GM12872 (cell line): ENCODE measurements around the gene PRKCH.

Source experiments
- TF ChIP-seq, protein P1 (sequence below): IDR thresholded peaks from 3 replicates; pipeline ENCODE4 v1.5.1; 2011; ENCODE audit warnings: low read depth, mild to moderate bottlenecking, low read length, moderate library complexity; ENCODE audit not compliant: insufficient read depth

The PRKCH gene

DNA sequence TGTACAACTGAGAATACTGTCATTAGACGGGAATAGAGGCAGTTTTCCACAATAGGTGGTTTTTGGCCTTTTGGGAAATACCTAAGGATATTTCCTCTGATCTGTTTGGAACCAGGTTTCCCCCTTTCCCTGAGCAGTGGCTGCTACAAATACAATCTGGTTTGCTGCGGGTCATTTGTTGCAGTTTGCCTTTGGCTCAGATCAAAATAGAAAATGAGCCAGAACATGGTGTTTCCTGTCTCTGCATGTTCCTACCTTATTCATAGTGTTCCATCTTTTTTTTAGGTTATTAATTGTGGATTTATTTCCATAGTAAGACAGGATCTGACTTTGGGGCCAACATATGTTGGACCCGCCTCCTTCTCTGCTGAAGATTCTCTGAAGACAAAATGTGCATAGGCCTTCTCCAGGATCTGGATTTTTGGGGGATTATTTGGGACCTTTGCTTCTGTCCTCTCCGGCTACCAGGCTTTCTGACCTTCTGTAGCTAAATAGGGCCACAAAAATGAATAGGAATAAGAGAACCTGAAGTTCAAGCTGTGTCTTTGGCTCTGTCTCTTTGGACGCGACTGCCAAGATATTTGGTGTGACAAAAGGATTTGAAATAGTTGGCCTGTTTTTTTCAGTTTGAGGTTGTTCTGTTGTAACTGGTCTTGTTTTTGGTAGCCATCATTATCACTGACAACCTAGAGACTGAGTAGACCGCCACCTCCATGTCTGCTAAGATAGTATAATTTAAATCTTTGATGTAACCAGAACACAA lies 146.9 kb downstream of the PRKCH start:
- TF ChIP-seq, protein P1, sequence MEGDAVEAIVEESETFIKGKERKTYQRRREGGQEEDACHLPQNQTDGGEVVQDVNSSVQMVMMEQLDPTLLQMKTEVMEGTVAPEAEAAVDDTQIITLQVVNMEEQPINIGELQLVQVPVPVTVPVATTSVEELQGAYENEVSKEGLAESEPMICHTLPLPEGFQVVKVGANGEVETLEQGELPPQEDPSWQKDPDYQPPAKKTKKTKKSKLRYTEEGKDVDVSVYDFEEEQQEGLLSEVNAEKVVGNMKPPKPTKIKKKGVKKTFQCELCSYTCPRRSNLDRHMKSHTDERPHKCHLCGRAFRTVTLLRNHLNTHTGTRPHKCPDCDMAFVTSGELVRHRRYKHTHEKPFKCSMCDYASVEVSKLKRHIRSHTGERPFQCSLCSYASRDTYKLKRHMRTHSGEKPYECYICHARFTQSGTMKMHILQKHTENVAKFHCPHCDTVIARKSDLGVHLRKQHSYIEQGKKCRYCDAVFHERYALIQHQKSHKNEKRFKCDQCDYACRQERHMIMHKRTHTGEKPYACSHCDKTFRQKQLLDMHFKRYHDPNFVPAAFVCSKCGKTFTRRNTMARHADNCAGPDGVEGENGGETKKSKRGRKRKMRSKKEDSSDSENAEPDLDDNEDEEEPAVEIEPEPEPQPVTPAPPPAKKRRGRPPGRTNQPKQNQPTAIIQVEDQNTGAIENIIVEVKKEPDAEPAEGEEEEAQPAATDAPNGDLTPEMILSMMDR = no peak

DNA sequence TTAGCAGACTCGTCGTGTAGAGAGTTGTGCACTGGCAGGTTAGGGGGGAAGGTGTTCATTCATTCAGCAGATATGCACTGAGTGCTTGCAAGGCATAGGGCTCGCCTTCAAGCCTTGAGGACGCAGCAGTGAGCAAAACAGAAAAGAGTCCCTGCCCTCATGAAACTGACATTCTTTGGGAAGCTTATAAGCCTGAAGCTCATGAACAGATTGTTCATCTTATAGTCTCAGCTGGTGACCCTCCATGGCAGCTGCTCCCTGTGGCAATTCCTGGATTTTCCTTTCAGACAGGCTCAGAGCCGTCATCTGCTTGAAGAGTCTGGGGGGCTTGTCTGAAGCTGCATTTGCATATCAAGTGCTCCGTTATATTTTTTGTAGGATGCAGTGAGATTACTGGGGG lies 148.4 kb downstream of the PRKCH start:
- TF ChIP-seq, protein P1 = no peak

DNA sequence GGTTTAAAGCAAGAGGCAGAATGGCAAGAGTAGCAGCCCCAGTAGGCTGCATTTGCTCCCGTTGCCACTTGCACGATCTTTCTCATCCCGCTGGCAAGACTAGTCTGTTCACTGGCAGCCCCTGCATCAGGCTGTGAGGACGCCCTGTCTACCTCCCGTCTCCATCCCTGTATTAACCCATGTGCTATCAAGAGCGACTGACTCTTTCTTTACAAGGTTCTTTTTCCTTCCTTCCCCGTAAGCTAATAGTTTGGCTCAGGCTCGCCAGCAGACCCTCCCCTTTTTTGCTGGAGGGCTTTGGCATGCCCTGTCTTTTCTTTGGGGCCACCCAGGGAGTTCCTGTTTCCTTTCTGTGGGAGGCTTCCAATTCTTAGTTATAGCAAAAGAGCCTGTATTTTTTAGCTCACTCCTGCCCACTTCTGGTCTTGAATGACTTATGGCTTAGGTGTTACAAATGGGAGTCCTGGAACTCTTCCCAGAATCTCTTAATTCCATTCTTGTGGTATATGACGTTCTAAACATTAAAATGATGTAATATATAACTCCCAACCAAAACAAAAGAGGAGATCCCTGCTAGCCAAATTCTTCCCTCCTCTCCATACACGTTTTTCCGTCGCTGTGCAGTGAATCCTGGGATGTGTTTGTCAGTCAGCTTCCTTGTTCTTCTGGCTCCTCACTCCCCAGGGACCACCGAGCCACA lies 149.0 kb downstream of the PRKCH start:
- TF ChIP-seq, protein P1 = no peak

DNA sequence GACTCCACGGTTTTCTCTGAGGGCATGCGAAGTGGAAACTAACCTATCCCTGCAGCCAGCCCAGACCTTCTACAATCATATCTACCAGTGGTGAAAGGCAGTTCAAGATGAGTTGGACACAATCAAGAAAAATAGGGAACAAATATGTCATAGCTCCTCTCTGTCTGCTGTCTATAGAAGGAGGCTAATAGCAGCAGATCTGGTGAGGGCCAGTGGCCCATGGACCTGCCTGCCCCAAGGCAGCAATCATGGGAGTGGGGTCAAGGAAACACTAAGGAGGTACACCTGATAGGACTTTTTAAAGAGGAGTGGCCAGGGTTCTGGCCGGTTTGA lies 149.5 kb downstream of the PRKCH start:
- TF ChIP-seq, protein P1 = no peak

DNA sequence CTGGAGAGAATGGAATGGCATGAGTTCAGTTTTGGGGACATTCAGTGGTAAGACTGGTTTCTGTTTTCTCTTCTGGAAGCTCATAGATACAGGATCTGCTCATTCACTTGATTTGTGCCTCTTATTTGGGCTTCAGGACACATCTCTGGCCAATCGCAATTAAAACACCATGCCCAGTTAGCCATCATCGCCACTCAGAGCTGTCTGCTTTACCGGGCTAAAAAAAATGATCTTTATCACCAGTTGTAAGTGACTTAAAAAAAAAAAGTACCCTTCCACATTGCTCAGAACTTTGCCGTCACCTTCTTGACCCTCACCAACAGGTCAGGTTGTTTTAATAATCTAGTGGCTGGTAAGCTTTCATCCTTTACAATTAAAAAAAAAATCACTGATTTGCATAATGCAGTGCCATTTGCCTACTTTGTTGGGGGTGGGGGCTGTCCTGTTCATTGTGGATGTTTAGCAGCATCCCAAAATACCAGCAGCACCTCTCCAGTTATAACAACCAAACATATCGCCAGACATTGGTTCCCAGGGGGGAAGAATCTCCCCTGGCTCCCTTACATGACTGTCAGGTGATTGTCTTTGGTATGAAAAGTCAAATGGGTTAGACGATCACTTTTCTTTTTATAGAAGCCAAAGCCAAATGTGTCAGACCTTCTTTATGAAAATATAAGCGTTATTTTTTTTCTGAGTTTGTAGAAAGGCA lies 150.1 kb downstream of the PRKCH start:
- TF ChIP-seq, protein P1 = no peak

DNA sequence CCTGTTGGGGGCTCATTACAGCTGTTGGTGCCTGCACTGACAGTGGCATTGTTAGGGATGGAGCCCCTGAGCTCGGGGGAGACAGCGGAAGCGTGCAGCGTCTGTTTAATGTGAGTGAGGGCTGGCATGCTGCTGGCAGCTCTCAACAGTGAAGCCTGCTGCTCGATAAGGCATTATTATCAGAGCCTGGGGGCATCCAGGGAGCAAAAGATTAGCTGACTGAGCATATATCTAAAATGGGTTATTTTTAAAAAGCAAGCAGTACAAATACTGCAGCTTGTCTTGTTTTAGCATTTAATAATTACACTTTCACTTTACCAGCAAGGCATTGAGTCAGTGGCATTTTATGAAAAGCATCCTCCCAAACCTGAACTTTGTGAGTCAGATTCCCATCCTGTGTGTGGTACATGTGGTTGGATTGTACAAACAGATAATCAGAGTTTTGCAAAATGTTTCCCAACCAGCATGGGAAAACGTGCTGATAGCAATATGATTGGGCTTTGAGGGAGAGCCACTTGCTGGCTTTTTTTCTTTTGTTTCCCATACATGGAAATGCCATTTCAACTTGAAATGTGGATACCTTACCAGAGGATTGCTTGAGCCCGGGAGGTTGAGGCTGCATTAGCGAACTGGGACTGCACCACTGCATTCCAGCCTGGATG lies 150.8 kb downstream of the PRKCH start:
- TF ChIP-seq, protein P1 = no peak

DNA sequence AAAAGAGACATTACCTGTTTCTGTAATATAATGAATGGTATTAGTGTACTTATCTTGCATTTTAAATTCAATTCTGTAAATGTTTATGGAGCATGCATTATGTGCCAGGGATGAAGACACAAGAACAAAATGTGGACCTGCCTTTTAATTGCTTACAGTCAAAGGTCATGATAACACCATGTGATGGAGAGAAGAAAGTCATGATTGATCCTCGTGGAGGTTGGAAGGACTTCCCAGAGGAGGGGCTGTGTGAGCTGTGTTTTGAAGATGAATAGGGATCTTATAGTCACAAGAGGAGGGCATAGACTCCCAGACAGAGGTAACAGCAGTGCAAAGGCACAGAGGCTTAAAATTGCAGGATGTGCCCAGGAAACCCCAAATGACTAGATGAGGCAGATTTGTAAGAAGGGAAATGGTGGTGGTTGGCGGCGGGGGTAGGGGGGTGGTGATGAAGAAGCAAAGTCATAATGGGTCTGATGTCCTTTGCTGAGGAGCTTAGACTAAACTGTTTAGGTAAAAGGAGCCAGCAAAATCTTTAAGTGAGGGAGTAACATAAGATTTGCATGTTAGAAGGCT lies 151.5 kb downstream of the PRKCH start:
- TF ChIP-seq, protein P1 = no peak
